GM21619 (cell line): ENCODE results near the gene ELOVL5.
"Not testable (repeated sequence)": the region's sequence is repeated elsewhere in the genome, so short reads cannot be mapped to it uniquely, and the experiment has no call there.

Experiments used
- ATAC-seq: cut with Tn5 transposase; IDR thresholded peaks from one replicate; pipeline ENCODE4 v1.9.1; 2021; ENCODE audit not compliant: unreplicated experiment

The ELOVL5 gene

GRCh38 chr6:53330137-53330536 is 18.6 kb downstream of the ELOVL5 start:
- ATAC-seq = no peak

- no peak for ATAC-seq
Measured at GRCh38 chr6:53328375-53328774, 20.4 kb downstream of the ELOVL5 start.

DNA sequence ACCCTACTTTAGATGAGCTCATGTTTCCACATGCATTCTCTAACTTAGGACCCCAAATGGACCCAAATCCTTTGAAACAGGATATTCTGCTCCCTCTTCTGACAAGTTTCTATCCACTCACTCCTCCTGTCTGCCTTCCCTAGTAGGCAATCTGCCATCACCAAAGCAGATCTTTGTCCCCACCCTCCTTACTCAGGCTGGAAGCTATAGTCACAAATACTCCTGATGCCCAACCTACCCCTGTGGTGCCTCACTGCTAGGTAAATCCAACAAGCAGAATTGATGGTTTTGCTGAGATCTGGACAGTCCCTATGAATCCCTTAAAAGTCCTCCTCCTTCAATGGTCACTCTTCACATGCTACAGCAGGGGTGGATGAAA is 21.7 kb downstream of the ELOVL5 start:
- ATAC-seq = no peak

DNA sequence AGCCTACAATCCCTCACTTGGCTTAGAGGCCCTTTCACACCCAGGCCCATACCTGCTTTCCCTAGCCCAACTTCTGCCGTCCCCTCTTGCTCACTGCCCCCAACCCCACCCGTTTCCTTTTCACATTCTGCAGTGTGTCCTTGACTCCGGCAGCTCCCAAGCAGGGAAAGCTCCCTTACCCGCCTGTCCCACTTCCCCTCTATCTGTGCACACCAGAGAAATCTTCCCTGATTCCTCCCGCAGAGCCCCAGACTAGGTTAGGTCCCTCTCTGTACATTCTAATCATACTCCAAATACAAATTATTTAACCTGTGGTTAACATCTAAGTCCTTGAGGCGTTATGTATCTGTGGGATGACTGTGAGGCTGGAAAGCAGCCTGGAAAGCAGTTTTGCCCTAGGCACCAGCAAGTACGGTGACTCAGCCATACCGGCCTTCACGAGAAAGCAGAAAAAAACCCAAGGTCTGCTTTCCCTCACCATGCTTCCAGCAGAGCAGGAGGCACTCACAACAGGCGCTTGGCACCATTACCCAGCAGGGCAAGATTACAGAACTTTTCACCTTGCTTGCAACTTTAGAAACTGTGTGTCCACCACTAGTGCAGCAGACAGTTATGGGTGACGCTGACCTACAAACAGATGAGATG is 22.3 kb downstream of the ELOVL5 start:
- no peak for ATAC-seq

DNA sequence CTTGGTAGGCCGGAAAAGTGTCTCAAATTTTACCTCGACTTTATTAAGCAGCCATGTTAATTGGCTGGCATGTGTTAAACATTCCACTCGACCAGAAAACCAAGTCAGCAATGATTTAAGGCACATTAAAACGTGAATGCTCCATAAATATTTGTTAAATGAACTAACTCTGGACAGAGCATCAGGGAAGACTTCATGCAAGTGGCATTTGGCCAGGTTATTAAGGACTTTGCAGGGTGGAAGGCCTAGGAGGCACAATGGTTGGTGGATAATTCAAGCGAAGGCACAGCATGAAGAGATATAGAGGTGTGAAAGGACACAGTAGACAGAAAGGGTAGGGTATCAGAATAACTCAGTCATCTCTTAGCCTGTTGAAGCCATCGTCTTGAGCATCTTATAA is 23.0 kb downstream of the ELOVL5 start:
- no peak for ATAC-seq

DNA sequence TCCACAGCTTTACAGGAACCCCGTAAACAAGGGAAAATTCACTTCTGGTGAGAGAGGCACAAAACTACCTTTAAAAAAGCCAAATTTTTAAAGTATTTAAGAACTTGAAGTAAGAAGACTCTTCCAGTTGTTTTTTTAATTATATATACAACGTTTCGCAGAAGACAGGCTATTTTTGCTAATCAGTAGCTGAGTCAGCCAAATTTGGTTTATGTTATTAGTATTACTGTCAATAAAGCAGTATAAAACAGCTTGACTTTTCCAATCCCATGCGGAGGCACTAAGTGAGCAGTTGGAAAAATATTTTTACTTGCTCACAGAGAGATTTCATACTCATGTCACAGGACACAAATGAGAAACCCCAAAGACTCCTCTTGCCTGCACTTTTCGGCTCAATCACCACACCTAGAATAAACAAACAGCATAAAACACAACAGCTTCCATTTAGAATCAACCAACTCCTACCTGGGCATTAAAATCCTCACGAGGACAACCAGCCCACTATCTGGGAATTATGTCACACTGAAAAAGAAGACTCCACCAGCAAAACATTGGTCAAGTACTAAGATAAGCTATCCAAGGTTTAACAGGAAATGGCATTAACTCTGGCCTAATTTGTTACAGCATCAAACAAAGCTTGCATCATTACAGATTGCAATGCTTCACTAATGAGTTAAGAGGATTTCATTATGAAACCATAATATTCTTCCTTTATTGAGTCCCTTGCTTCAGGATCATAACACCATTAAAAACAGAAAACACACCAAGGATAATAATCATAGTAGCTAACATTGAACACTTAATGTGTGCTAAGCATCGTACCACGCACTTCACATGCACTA is 26.3 kb downstream of the ELOVL5 start:
- no peak for ATAC-seq

- ATAC-seq = no peak
Measured at GRCh38 chr6:53321701-53322100, 27.0 kb downstream of the ELOVL5 start.

DNA sequence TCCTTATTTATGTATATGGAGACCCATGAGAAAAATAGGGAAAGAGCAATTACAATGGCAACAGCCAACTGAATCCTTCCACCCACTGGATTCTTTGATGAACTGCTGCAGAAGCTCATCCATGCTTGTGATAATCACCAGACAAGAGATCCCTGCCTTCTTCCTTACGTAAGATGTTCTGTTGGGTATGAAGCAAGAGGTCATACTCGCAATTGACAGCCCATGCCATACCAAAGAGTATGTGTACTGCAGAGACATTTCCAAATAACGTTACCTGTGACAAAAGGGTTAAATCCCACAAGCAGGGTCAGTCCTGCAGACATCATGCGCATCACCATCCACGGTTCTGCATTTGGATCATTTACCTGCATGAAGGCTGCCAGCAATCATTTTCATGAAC is 27.8 kb downstream of the ELOVL5 start:
- ATAC-seq = no peak

DNA sequence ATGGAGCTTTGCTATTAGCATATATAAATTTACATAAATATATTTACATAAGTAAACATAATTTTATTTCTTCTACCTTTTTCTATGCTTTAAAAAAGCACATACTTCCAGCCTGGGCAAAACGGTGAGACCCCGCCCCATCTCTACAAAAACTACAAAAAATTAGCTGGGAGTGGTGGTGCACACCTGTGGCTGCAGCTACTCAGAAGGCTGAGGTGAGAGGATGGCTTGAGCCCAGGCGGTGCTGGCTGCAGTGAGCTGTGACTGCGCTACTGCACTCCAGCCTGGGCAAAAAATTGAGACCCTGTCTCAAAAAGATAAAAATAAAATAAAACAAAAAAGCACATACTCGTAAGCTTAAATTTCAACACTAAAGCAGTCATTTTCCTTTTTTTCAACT is 30.3 kb downstream of the ELOVL5 start:
- ATAC-seq = no peak

GRCh38 chr6:53317861-53318260 is 30.9 kb downstream of the ELOVL5 start:
- ATAC-seq = no peak

DNA sequence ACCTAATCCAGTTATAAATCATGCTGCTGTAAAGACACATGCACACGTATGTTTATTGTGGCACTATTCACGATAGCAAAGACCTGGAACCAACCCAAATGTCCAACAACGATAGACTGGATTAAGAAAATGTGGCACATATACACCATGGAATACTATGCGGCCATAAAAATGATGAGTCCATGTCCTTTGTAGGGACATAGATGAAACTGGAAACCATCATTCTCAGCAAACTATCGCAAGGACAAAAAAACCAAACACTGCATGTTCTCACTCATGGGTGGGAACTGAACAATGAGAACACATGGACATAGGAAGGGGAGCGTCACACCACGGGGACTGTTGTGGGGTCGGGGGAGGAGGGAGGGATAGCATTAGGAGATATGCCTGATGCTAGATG is 31.5 kb downstream of the ELOVL5 start:
- not testable (repeated sequence) for ATAC-seq

DNA sequence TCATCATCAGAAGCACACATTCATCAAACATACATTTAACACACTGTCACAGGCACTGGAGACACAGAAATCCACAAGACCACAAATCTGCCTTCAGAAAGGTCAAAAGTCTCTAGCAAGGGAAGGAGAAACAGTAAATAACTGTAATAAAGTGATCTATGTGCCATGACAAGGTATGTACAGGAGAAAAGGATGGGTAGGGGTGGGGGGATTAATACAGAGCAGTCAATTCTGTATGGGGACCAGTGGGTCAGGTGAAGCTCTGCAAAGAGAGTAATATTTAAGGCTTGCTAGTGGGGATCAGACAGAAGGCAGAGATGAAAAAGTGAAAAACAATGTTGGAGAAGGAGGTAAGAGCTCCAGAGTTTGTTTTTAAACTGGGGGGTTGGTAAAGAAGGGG is 32.6 kb downstream of the ELOVL5 start:
- ATAC-seq = no peak

DNA sequence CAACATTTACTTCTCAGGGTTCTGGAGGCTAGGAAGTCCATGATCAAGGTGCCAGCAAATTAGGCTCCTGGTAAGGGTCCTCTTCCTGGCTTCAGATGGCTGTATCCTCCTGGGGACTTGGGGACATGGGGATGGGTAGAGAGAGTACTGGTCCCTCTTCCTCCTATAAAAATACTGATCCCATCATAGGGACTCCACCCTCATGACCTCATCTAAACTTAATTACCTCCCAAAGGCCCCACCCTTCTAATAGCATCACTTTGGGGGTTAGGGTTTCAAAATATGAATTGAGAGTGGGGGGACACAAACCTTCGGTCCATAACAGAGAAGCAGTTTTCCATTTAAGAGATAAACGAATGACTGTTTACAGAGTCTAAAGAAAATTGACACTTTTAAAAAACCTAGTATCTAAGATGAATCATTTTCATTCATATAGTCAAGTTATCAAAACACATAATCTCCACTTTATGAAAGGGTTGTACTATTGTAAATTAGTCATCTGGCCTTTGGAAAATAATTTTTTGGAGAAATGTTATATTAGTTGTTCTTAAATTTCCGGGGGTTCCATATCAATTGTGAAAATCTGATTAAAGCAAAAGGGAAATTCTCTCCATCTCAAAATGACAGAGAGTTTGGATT is 33.5 kb downstream of the ELOVL5 start:
- ATAC-seq = no peak

- ATAC-seq = no peak
Measured at GRCh38 chr6:53313784-53314400, 34.9 kb downstream of the ELOVL5 start.

- ATAC-seq = peak; percentile 38
Measured at GRCh38 chr6:53312355-53312754, 36.4 kb downstream of the ELOVL5 start.

DNA sequence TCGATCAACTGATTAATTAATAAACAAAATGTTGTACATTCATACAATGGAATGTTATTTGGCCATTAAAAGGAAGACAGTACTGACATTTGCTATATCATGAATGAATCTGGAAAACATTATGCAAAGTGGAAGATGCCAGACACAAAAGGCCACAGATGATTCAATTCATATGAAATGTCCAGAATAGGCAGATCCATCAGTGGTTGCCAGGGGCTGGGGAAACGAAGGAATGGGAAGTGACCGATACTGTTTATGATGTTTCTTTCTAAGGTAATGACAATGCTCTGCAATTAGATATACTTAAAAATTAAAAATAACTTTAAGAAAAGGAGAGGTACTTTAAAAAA is 37.2 kb downstream of the ELOVL5 start:
- no peak for ATAC-seq

- no peak for ATAC-seq
Measured at GRCh38 chr6:53310771-53311585, 37.8 kb downstream of the ELOVL5 start.

DNA sequence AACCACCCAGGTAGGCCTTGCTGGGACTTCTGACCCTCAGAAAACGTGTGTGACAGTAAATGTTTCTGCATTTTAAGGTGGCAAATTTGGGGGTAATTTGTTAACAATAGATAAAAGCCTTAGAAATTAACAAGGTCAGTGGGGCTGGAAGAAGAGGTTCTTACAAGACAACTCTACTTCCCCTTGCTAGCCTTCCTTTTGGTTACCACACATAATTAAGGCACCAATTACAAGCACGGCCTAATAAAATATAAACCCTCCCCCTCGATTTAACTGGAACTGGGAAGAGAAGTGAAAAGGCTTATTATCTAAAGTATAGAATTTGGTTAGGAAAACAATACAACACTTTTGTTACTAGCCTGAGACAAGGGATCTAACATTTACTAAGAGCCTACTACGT is 38.8 kb downstream of the ELOVL5 start:
- ATAC-seq = no peak

DNA sequence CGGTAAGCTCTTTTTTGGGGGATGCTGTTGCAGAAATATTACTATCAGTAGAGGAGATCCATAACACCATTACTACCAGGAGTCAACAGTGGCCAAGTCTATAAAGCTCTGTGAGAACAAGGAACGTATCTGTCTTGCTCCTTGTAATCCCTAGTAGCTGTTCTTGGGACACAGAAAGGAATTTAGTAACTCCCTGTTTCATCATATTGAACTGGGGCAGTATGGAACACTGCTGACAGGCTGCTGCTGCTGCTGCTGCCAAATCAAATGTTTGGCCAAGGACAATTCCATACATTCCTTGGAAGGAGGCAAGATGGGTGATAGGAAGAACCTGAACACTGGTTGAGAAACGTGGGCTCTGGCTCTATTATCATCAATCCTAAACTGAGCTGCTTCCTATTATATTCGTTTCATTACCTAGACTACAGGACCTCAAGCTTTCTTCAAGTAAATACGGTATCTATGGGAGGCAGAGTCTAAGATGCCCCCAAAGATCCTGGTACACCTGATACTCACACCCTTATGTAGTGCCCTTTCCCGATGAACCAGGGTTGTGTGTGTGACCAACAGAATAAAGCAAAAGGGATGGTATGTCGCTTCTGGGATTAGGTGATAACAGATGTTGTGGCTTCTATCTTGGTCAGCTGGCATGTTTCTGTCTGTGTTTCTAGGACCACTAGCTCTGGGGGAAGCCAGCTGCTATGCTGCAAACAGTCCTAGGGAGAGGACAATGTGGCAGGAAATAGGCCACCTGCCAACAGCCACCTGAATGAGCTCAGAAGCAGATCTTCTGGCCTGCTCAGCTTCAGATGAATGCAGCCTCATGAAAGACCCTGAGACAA is 39.5 kb downstream of the ELOVL5 start:
- ATAC-seq = peak; percentile 71

DNA sequence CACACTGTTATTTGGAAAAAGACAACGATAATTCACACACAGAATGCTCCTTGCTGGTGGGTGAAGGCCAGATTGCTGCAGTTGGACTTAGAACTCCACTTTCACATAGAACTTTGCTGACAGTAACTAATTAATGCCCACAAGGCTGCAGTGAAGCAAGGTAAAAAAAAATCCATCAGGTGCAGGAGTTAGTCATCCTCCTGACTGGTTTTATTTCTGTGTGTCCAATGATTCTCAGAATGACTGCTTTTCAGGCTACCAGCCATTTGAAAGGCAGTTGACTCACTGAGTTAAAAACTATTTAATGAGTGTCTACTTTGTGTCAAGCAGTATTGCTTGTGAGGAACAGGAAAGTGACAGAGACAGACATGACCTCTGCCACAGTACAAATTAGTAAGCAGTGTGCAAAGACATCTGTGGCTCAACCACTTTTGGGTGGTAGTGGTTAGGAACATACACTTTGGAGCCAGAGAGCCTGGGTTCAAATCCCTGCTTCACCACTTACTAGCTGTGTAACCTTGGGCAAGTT is 41.9 kb downstream of the ELOVL5 start:
- peak; percentile 59 for ATAC-seq
